GM23338 (cell line): ENCODE results near the gene TTC28. TPM values are rescaled to one million over a fixed set of nuclear protein-coding genes. Genes with fewer than 3 reads are reported as not detected.

Experiments
- ATAC-seq: fragments of 200-7000 bp; cut with Tn5 transposase; 3 replicates; pipeline ENCODE4 v1.9.1; 2020
- DNase-seq: peaks from one replicate; pipeline ENCODE4 v3.0.0-alpha.2; 2015; ENCODE audit warnings: low spot score
- H2AFZ ChIP-seq: fragments of 200-600 bp; sonication (generic); 2 replicates; pipeline ENCODE4 v1.8.0; 2016; ENCODE audit warnings: antibody characterized with exemption, mild to moderate bottlenecking, moderate library complexity
- H3F3A ChIP-seq: fragments of 200-600 bp; sonication (generic); replicated peaks from 2 replicates; pipeline ENCODE4 v1.8.0; 2017; ENCODE audit warnings: antibody characterized with exemption, mixed run types, low read depth
- H3K27ac ChIP-seq: fragments of 200-600 bp; sonication (generic); 2 replicates; pipeline ENCODE4 v1.6.1; 2016; ENCODE audit warnings: low read depth
- H3K27me3 ChIP-seq: fragments of 200-600 bp; sonication (generic); 2 replicates; pipeline ENCODE4 v1.8.0; 2016; ENCODE audit warnings: mild to moderate bottlenecking, mixed run types, moderate library complexity; ENCODE audit not compliant: insufficient read depth
- H3K36me3 ChIP-seq: fragments of 200-600 bp; sonication (generic); 2 replicates; pipeline ENCODE4 v1.8.0; 2016; ENCODE audit warnings: mild to moderate bottlenecking; ENCODE audit not compliant: insufficient read depth
- H3K4me1 ChIP-seq: fragments of 200-600 bp; sonication (generic); 2 replicates; pipeline ENCODE4 v1.8.0; 2016; ENCODE audit warnings: mild to moderate bottlenecking, moderate library complexity; ENCODE audit not compliant: insufficient read depth
- H3K4me2 ChIP-seq: fragments of 200-600 bp; sonication (generic); 2 replicates; pipeline ENCODE4 v1.7.1; 2017; ENCODE audit warnings: mixed run types
- H3K4me3 ChIP-seq: fragments of 200-600 bp; sonication (generic); 2 replicates; pipeline ENCODE4 v1.6.1; 2016; ENCODE audit warnings: mixed run types
- H3K79me2 ChIP-seq: fragments of 200-600 bp; sonication (generic); replicated peaks from 2 replicates; pipeline ENCODE4 v1.8.0; 2017; ENCODE audit warnings: mild to moderate bottlenecking; ENCODE audit not compliant: insufficient read depth
- H3K9me2 ChIP-seq: fragments of 200-600 bp; sonication (generic); 2 replicates; pipeline ENCODE4 v1.8.0; 2017; ENCODE audit not compliant: insufficient read depth
- H4K20me1 ChIP-seq: fragments of 200-600 bp; sonication (generic); replicated peaks from 2 replicates; pipeline ENCODE4 v1.8.0; 2017; ENCODE audit warnings: mild to moderate bottlenecking; ENCODE audit not compliant: insufficient read depth
- H3K27ac Mint-ChIP-seq: 2 replicates; pipeline ENCODE4 v1.8.0; 2020; ENCODE audit warnings: inconsistent platforms, mild to moderate bottlenecking, moderate library complexity, mixed read lengths
- H3K27me3 Mint-ChIP-seq: 3 replicates; pipeline ENCODE4 v1.8.0; 2022; ENCODE audit warnings: low read depth, mild to moderate bottlenecking, moderate library complexity, mixed read lengths, inconsistent platforms; ENCODE audit not compliant: insufficient read depth, poor library complexity
- H3K36me3 Mint-ChIP-seq: 3 replicates; pipeline ENCODE4 v1.8.0; 2021; ENCODE audit warnings: low read depth, mild to moderate bottlenecking, inconsistent platforms, moderate library complexity, mixed read lengths
- H3K4me1 Mint-ChIP-seq: 3 replicates; pipeline ENCODE4 v1.8.0; 2020; ENCODE audit warnings: mild to moderate bottlenecking, inconsistent platforms, mixed read lengths
- H3K4me3 Mint-ChIP-seq: 3 replicates; pipeline ENCODE4 v1.8.0; 2021; ENCODE audit warnings: moderate library complexity, mild to moderate bottlenecking, inconsistent platforms, mixed read lengths
- H3K9me3 Mint-ChIP-seq: 3 replicates; pipeline ENCODE4 v1.8.0; 2020; ENCODE audit warnings: moderate library complexity, mild to moderate bottlenecking, inconsistent platforms, mixed read lengths
- EZH2phosphoT487 ChIP-seq: fragments of 200-600 bp; sonication (generic); IDR thresholded peaks from one replicate; pipeline ENCODE4 v1.8.1; 2018; ENCODE audit warnings: antibody characterized with exemption; ENCODE audit not compliant: unreplicated experiment
- NANOG ChIP-seq: IDR thresholded peaks from 2 replicates; pipeline ENCODE4 v1.6.1; 2016; ENCODE audit warnings: antibody characterized with exemption, borderline replicate concordance
- ZNF331 ChIP-seq: fragments of 250-450 bp; sonication (Bioruptor Pico); IDR thresholded peaks from 2 replicates; pipeline ENCODE4 v1.5.0; 2020; ENCODE audit warnings: low read depth, mild to moderate bottlenecking, moderate library complexity
- polyA plus RNA-seq: library from polyadenylated mRNA; unstranded; fragments of >200 nt; fragmentation: Nextera tagmentation; extraction: Ambion mirVana; gene quantifications from 2 replicates; pipeline ENCODE4 v1.2.1, GENCODE V29; 2016
- total RNA-seq: library from RNA; depleted of rRNA; stranded (reverse); fragments of >200 nt; shearing (Covaris generic); gene quantifications from 2 replicates; pipeline ENCODE4 v1.2.3, GENCODE V29; 2014
- TF ChIP-seq, protein P1 (sequence below): fragments of 250-450 bp; sonication (Bioruptor Pico); IDR thresholded peaks from 2 replicates; pipeline ENCODE4 v1.5.0; 2020; ENCODE audit warnings: mild to moderate bottlenecking, moderate library complexity

TTC28 gene
- total and polyA plus RNA-seq, 2 experiments from 2014 or later: 4.5 to 16.1 TPM

- no peak overlapping the region for H3K4me3 ChIP-seq
- no peak for DNase-seq
These were observed 268.5 kb downstream of the TTC28 start for GRCh38 chr22:28411125-28411524.

More at GRCh38 chr22:28411125-28411524, 268.5 kb downstream of the TTC28 start:
- Histone ChIP-seq H3K4me1 (no peaks in the 10 kb centered on the region), H3F3A (no peaks in the 10 kb centered on the region), H3K27ac (no peak overlapping the region), H3K27me3 (no peaks in the 10 kb centered on the region), H3K36me3 (no peaks in the 10 kb centered on the region), H3K9me2 (no peaks in the 10 kb centered on the region), H3K79me2 (no peaks in the 10 kb centered on the region), H4K20me1 (no peaks in the 10 kb centered on the region), H3K4me2 (no peak overlapping the region), H2AFZ (no peak overlapping the region)
- Mint-ChIP-seq H3K9me3 (no peaks in the 10 kb centered on the region), H3K4me1 (peaks cover 4% of the 10 kb centered on the region; the same call in 2 of the 3 replicates), H3K4me3 (no peak overlapping the region), H3K27ac (no peak overlapping the region), H3K27me3 (no peaks in the 10 kb centered on the region), H3K36me3 (no peaks in the 10 kb centered on the region; the same call in 1 of the 3 replicates)
- TF ChIP-seq EZH2phosphoT487: no peak
- no peak for TF ChIP-seq ZNF331 (CRISPR knock-in tag)
- TF ChIP-seq NANOG: no peak
- TF ChIP-seq, protein P1, sequence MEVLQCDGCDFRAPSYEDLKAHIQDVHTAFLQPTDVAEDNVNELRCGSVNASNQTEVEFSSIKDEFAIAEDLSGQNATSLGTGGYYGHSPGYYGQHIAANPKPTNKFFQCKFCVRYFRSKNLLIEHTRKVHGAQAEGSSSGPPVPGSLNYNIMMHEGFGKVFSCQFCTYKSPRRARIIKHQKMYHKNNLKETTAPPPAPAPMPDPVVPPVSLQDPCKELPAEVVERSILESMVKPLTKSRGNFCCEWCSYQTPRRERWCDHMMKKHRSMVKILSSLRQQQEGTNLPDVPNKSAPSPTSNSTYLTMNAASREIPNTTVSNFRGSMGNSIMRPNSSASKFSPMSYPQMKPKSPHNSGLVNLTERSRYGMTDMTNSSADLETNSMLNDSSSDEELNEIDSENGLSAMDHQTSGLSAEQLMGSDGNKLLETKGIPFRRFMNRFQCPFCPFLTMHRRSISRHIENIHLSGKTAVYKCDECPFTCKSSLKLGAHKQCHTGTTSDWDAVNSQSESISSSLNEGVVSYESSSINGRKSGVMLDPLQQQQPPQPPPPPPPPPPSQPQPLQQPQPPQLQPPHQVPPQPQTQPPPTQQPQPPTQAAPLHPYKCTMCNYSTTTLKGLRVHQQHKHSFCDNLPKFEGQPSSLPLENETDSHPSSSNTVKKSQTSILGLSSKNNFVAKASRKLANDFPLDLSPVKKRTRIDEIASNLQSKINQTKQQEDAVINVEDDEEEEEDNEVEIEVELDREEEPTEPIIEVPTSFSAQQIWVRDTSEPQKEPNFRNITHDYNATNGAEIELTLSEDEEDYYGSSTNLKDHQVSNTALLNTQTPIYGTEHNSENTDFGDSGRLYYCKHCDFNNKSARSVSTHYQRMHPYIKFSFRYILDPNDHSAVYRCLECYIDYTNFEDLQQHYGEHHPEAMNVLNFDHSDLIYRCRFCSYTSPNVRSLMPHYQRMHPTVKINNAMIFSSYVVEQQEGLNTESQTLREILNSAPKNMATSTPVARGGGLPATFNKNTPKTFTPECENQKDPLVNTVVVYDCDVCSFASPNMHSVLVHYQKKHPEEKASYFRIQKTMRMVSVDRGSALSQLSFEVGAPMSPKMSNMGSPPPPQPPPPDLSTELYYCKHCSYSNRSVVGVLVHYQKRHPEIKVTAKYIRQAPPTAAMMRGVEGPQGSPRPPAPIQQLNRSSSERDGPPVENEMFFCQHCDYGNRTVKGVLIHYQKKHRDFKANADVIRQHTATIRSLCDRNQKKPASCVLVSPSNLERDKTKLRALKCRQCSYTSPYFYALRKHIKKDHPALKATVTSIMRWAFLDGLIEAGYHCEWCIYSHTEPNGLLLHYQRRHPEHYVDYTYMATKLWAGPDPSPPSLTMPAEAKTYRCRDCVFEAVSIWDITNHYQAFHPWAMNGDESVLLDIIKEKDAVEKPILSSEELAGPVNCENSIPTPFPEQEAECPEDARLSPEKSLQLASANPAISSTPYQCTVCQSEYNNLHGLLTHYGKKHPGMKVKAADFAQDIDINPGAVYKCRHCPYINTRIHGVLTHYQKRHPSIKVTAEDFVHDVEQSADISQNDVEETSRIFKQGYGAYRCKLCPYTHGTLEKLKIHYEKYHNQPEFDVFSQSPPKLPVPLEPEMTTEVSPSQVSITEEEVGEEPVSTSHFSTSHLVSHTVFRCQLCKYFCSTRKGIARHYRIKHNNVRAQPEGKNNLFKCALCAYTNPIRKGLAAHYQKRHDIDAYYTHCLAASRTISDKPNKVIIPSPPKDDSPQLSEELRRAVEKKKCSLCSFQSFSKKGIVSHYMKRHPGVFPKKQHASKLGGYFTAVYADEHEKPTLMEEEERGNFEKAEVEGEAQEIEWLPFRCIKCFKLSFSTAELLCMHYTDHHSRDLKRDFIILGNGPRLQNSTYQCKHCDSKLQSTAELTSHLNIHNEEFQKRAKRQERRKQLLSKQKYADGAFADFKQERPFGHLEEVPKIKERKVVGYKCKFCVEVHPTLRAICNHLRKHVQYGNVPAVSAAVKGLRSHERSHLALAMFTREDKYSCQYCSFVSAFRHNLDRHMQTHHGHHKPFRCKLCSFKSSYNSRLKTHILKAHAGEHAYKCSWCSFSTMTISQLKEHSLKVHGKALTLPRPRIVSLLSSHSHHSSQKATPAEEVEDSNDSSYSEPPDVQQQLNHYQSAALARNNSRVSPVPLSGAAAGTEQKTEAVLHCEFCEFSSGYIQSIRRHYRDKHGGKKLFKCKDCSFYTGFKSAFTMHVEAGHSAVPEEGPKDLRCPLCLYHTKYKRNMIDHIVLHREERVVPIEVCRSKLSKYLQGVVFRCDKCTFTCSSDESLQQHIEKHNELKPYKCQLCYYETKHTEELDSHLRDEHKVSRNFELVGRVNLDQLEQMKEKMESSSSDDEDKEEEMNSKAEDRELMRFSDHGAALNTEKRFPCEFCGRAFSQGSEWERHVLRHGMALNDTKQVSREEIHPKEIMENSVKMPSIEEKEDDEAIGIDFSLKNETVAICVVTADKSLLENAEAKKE (CRISPR knock-in tag): no peak
- no peak for ATAC-seq
